Fibroblast of lung (primary cell): ENCODE results near the gene CCSER2. TPM values are rescaled to one million over a fixed set of nuclear protein-coding genes. Genes with fewer than 3 reads are reported as not detected.
"Not testable (repeated sequence)": the region's sequence is repeated elsewhere in the genome, so short reads cannot be mapped to it uniquely, and the experiment has no call there.

Experiments
- DNase-seq, 2 donors: peaks; one replicate each; pipeline versions ENCODE4 v3.0.0 to v3.0.0-alpha.2; 2010; ENCODE audit warnings: low read depth in 2 of 2
- H2AFZ ChIP-seq: 2 replicates; pipeline ENCODE4 v1.5.1; 2012; ENCODE audit warnings: low read length, control low read depth, inconsistent platforms
- H3K27ac ChIP-seq: 2 replicates; pipeline ENCODE4 v1.5.1; 2011; ENCODE audit warnings: low read length, control low read depth; ENCODE audit not compliant: insufficient read depth
- H3K27me3 ChIP-seq: 2 replicates; pipeline ENCODE4 v1.5.1; 2011; ENCODE audit warnings: mild to moderate bottlenecking, low read length; ENCODE audit not compliant: control insufficient read depth, insufficient read depth
- H3K36me3 ChIP-seq: 2 replicates; pipeline ENCODE4 v1.5.1; 2011; ENCODE audit warnings: low read length; ENCODE audit not compliant: control insufficient read depth, insufficient read depth
- H3K4me1 ChIP-seq: 2 replicates; pipeline ENCODE4 v1.5.1; 2011; ENCODE audit warnings: low read length; ENCODE audit not compliant: control insufficient read depth, insufficient read depth; ENCODE audit errors: extremely low read depth
- H3K4me2 ChIP-seq: 2 replicates; pipeline ENCODE4 v1.5.1; 2011; ENCODE audit warnings: low read length, control low read depth; ENCODE audit not compliant: insufficient read depth; ENCODE audit errors: extremely low read depth
- H3K4me3 ChIP-seq, 4 experiments: fragments of 200-600 bp in 1 of 4; sonication (generic) in 1 of 4; replicated peaks in 1 of 4; 2 replicates each; pipeline ENCODE4 v1.5.1; 2011 to 2016; ENCODE audit warnings: low read length in 4 of 4, low read depth in 3 of 4, mild to moderate bottlenecking in 3 of 4, control low read depth in 2 of 4, inconsistent platforms in 1 of 4, mixed read lengths in 1 of 4; ENCODE audit not compliant: insufficient read depth in 1 of 4; ENCODE audit errors: control extremely low read depth in 1 of 4
- H3K79me2 ChIP-seq: 2 replicates; pipeline ENCODE4 v1.5.1; 2012; ENCODE audit warnings: mild to moderate bottlenecking, low read length, inconsistent platforms; ENCODE audit not compliant: control insufficient read depth, insufficient read depth
- H3K9ac ChIP-seq: 2 replicates; pipeline ENCODE4 v1.5.1; 2011; ENCODE audit warnings: mild to moderate bottlenecking, low read length, control low read depth; ENCODE audit not compliant: insufficient read depth
- H3K9me3 ChIP-seq: 2 replicates; pipeline ENCODE4 v1.5.1; 2012; ENCODE audit warnings: low read depth, low read length; ENCODE audit not compliant: control insufficient read depth, insufficient read depth
- H4K20me1 ChIP-seq: 2 replicates; pipeline ENCODE4 v1.5.1; 2011; ENCODE audit warnings: low read length; ENCODE audit not compliant: control insufficient read depth, insufficient read depth; ENCODE audit errors: extremely low read depth
- EZH2 ChIP-seq: IDR thresholded peaks from 2 replicates; pipeline ENCODE4 v1.5.1; 2012; ENCODE audit warnings: low read length, control low read depth, mild to moderate bottlenecking; ENCODE audit errors: missing control alignments
- polyA minus RNA-seq: library from RNA; depleted of rRNA, polyadenylated mRNA; stranded (reverse); fragments of >200 nt; gene quantifications from 2 replicates; pipeline ENCODE4 v1.2.3, GENCODE V29; 2011; ENCODE audit warnings: low replicate concordance
- polyA plus RNA-seq, 2 donors: library from polyadenylated mRNA; depleted of rRNA in 1 of 2; stranded (reverse) in 1 of 2; unstranded in 1 of 2; fragments of >200 nt; gene quantifications; 2 replicates each; pipeline ENCODE4 v1.2.1, GENCODE V29; 2011 to 2012; ENCODE audit warnings: missing spikeins in 1 of 2
- total RNA-seq: library from RNA; depleted of rRNA; stranded (reverse); fragments of >200 nt; gene quantifications from 2 replicates; pipeline ENCODE4 v1.2.1, GENCODE V29; 2014
- TF ChIP-seq, protein P1 (sequence below), 2 donors: IDR thresholded peaks in 1 of 2; conservative IDR thresholded peaks in 1 of 2; 1 replicate in 1 of 2; 2 replicates in 1 of 2; pipeline ENCODE4 v1.5.1; 2011 to 2012; ENCODE audit warnings: low read length in 2 of 2, control low read depth in 1 of 2, inconsistent platforms in 1 of 2, low read depth in 1 of 2, mild to moderate bottlenecking in 1 of 2

Gene CCSER2
- total RNA-seq (23.6 and 28.2 TPM in 2 replicates), polyA plus RNA-seq (60.1 and 65.4 TPM in 2 replicates), polyA minus RNA-seq (16.9 and 24.8 TPM in 2 replicates)
- polyA plus RNA-seq (2012): 31.7 and 33.5 TPM in 2 replicates

DNA sequence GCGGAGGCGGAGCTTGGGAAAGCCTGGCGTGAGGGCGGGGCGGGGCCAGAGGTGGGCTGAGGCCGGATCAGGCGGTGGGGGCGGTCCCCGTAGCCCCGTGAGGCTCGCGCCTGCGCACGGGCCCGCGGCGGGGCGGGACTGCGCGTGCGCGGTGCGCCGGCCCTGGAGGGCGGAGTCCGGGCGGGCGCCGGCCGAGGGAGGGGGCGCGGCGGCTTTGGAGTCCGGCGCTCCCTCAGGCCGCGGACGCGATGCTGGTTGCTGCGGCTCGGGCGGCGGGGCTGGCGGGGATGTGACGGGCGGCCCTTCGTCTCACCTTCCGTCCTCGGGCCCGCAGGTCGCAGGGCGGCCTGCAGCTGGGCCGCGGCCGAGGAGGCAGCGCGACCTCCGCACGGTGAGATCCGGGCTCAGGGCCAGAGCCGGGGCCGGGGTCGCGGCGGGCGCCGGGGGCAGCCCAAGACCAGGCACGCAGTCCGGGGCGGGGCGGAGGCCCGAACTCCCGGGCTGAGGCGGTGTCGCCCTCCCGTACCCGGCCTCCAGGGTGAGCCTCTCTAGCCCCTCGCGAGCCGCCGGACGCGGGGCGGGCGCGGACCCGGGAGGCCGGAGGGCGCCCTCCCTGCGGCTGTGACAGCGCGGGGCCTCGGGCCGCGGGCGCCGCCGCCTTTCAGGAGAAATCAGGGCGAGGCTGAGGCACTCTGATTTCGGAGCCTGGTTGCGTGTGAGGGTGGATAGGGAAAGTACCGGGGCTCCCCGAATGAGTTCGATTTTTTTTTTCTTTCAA lies at the start of gene CCSER2:
TSS of gene CCSER2 (plus strand) at position 172 of the 778 bp plus-strand sequence. CDS start 42,464 bp downstream, outside the sequence.
- H3K4me3 ChIP-seq: peak within 1 kb of the TSS; percentile 72 to 92 (median 82)
- DNase-seq: peak; percentile 29 to 39
- H3K9me3 ChIP-seq: no peaks in the 10 kb centered on the region
- H3K9ac ChIP-seq: peak within 1 kb of the TSS; percentile 88
- H2AFZ ChIP-seq: peak within 1 kb of the TSS; percentile 91
- peaks cover 35% of the 10 kb centered on the region for H3K79me2 ChIP-seq
- no peak for TF ChIP-seq EZH2
- TF ChIP-seq, protein P1, sequence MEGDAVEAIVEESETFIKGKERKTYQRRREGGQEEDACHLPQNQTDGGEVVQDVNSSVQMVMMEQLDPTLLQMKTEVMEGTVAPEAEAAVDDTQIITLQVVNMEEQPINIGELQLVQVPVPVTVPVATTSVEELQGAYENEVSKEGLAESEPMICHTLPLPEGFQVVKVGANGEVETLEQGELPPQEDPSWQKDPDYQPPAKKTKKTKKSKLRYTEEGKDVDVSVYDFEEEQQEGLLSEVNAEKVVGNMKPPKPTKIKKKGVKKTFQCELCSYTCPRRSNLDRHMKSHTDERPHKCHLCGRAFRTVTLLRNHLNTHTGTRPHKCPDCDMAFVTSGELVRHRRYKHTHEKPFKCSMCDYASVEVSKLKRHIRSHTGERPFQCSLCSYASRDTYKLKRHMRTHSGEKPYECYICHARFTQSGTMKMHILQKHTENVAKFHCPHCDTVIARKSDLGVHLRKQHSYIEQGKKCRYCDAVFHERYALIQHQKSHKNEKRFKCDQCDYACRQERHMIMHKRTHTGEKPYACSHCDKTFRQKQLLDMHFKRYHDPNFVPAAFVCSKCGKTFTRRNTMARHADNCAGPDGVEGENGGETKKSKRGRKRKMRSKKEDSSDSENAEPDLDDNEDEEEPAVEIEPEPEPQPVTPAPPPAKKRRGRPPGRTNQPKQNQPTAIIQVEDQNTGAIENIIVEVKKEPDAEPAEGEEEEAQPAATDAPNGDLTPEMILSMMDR (conservative IDR thresholded peaks at IDR 0.05 in 1 of 2, IDR thresholded peaks at IDR 0.05 in 1 of 2; ENCODE audit: low read depth in 1 of 2, low read length in 2 of 2): no peak
- no peaks in the 10 kb centered on the region for H3K36me3 ChIP-seq
- no peaks in the 10 kb centered on the region for H3K27me3 ChIP-seq
- H4K20me1 ChIP-seq: no peaks in the 10 kb centered on the region
- peaks cover 3% of the 10 kb centered on the region for H3K4me1 ChIP-seq
- peak within 1 kb of the TSS; percentile 85 for H3K27ac ChIP-seq
- H3K4me2 ChIP-seq: peak within 1 kb of the TSS; percentile 73

DNA sequence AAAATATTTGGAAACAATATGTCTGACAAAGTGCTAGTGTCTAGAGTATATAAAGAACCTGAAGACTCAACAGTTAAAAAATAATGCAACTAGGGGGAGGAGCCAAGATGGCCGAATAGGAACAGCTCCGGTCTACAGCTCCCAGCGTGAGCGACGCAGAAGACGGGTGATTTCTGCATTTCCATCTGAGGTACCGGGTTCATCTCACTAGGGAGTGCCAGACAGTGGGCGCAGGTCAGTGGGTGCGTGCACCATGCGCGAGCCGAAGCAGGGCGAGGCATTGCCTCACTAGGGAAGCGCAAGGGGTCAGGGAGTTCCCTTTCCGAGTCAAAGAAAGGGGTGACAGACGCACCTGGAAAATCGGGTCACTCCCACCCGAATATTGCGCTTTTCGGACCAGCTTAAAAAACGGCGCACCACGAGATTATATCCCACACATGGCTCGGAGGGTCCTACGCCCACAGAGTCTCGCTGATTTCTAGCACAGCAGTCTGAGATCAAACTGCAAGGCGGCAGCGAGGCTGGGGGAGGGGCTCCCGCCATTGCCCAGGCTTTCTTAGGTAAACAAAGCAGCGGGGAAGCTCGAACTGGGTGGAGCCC lies 48.4 kb upstream of the CCSER2 start:
- H3K4me3 ChIP-seq, H2AFZ ChIP-seq, H4K20me1 ChIP-seq, H3K9me3 ChIP-seq, H3K27ac ChIP-seq, DNase-seq, H3K27me3 ChIP-seq, H3K79me2 ChIP-seq, H3K4me1 ChIP-seq, H3K9ac ChIP-seq, H3K36me3 ChIP-seq, H3K4me2 ChIP-seq: not testable (repeated sequence)

- TF ChIP-seq, protein P1 (conservative IDR thresholded peaks at IDR 0.05 in 1 of 2, IDR thresholded peaks at IDR 0.05 in 1 of 2; ENCODE audit: low read depth in 1 of 2, low read length in 2 of 2): no peak
- TF ChIP-seq EZH2: no peak
- no peak overlapping the region for H2AFZ ChIP-seq
- H3K9ac ChIP-seq: no peak overlapping the region
- H3K79me2 ChIP-seq: no peaks in the 10 kb centered on the region
- DNase-seq: no peak
- H3K4me2 ChIP-seq: no peak overlapping the region
- no peaks in the 10 kb centered on the region for H3K4me1 ChIP-seq
- H4K20me1 ChIP-seq: no peaks in the 10 kb centered on the region
- H3K36me3 ChIP-seq: no peaks in the 10 kb centered on the region
- H3K27ac ChIP-seq: no peak overlapping the region
- no peak overlapping the region for H3K4me3 ChIP-seq
- H3K27me3 ChIP-seq: no peaks in the 10 kb centered on the region
- no peaks in the 10 kb centered on the region for H3K9me3 ChIP-seq
Observed at GRCh38 chr10:84286695-84287094, 41.7 kb upstream of the CCSER2 start.
